HG03025 (cell line): Measurements from ENCODE around the gene IPPK.

Experiments used
- ATAC-seq: cut with Tn5 transposase; IDR thresholded peaks from one replicate; pipeline ENCODE4 v1.9.1; 2021; ENCODE audit warnings: mild to moderate bottlenecking, moderate library complexity; ENCODE audit not compliant: unreplicated experiment, low FRiP score

The IPPK gene

DNA sequence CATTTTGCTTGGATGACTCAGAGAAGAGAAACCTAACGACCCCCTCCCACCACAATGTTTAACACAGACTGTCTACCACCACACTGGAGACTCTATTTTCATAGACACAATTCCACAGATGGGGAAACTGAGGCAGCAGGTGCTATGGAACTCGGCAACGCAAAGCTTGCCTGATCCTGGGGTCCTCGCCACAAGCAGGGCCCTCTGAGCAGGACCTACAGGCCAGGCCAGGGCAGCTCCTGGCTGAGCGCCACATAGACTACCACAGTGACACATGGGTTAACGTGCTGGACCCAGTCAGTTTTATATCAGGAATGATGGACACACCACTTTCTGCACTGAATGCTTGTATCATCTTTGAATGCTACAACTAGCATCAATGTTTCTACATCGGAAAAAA lies 11.8 kb downstream of the IPPK start:
- ATAC-seq: no peak

GRCh38 chr9:92657296-92658094 lies 12.4 kb downstream of the IPPK start:
- no peak for ATAC-seq

- no peak for ATAC-seq
Observed at GRCh38 chr9:92656537-92656925, 13.4 kb downstream of the IPPK start.

DNA sequence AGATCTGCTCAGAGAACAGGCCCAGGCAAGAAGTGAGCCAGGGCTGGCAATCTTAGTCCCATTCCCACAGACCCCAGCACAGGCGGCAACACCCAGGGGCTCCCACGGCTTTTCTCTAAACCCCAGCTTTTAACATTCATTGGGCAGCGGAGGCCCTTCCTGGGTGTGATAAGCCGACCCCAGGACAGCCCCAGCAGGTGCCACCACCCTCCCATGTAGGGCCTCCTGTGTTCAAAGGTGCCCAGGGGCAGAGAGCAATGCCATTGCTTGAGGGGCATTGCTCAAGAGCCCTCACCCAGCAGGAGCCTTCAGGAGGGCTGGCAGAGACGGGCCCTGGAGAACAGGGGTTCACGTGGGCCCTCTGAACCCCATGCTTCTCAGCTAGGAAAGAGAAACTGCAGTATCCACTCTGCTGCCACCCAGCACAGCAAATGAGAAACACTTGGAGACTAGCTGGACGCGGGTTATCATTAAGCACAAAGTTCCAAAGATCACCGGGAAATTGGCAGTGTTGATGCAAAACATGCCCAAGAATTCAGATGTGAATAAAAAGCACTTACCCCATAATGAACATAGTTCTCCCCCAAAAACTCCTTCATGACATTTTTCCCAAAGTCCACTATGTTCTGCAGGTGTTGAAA lies 13.9 kb downstream of the IPPK start:
- ATAC-seq: no peak

DNA sequence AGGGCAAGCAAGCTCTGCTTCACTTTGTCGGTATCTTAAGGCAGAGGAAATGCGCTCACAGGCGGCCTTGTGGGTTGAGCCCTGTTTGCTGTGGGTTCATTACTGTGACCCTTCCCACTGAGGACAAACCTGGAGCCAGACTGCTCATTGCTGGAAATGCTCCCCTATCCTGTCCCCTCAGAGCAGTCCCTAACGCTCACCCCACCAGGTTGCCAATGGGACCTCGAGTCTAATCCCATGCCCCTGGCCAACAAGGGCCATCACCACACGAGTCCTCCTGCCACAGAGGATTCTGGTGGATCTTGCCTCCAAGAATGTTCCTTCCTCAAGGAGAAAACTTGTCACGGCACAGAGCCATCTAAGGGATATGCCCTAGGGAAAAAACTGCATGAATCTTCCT lies 14.6 kb downstream of the IPPK start:
- no peak for ATAC-seq

DNA sequence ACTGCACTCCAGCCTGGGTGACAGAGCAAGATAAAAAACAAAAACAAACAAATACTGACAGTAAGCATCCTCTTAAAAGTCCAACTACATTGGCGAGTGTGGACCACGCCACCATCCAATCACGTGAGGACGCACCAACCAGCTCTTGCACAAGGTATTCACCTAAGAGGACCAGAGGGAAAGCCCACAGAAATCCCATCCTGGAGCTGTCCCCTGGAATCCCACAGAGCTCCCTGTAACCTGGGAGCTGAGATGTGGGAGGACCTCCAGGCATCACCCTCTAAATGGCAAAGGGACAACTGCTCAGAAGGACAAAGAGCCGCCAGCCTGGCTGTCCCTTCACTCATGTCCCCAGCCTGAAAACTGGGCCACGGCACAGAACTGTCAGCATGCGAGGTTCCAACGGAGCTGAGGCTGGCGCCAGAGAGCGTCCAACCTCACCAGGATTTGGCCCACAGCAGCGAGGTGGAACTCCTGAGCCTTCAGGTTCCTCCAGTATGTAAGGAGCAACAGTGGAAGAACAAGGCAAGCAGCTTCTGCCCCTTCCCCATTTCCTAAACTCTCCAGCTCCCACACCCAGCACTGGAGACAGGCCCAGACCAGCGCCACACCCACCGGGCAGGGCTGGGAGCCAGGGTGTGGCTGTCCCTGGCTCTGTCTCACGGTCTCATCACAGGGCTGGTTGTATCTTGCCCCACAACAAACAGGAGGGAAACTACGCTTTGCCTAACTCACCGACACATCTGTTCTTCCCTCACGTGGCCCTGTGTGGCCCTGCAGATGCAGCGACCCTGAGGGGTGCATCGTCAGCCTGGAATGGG lies 15.2 kb downstream of the IPPK start:
- ATAC-seq: no peak

DNA sequence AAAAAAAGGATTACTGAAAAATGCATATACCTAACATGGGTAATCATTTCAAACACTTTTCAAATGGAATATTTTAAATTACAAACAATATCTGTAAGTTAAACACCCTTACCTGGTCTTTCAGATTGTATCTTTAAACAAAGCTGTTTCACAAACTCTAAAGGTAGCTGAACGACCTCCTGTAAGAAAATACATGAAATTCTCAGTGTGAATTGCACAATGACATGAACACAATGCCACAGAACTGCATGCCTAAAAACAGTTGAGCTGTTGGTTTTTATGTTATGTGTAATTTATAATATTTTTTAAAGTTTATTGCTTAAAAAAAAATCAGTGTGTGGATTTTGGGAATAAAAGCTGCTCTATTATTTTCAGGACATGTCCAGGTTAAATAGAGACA lies 17.5 kb downstream of the IPPK start:
- no peak for ATAC-seq

DNA sequence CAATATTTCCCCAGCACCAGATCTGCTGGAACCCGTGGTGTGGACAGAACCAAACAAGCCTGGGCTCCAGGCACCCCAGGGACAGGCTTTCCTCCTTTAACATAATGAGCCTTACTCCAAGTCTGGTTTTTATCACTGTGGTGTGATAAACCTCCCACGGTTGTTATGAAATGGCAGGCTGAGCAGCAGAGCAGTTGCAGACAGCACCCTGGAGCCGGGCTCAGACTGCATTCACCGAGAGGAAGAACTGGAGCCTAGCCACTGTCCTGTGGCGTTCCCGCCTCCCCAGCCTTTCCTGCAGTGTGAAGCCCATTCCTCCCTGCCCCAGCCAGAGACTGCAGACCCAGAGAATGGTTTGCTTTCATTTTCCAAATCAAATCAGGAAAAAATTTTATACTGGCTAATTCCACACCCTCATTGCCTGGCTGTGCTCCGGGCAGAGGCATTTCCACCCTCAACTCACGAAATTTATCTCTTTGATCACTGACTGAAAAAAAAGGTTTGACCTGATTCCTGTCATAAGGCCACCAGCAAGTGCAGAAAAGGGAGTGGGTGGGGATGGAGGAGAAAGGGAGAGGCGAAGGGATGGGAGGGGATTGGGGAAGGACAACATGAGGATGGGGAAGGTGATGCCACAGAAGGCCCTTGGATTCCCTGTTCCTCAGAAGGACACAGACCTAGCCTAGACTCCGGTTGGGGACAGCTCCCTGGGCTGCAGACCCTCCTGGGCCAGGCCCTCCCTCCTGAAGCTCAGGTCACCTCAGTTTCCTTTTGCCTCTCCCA lies 18.9 kb downstream of the IPPK start:
- ATAC-seq: no peak

GRCh38 chr9:92650296-92650695 lies 19.6 kb downstream of the IPPK start:
- no peak for ATAC-seq

DNA sequence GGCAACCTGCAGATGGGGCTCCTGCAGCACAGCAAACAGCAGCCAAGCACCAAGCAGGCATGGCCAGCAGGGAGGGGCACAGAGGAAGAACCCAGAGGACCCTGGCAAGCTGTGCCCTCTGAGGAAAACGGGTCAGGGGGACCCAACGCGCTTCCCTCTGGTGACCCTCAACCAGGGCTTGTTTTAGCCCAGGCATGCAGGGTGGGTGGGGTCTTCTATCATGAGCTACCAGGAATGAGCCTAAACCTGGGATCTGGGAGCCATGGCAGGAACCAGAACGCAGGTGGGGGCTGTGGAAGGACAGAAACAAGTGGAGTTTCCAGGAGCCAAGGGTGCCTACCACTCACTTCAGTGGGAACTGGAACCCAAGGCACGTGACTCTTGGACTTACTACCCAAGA lies 20.9 kb downstream of the IPPK start:
- ATAC-seq: no peak

DNA sequence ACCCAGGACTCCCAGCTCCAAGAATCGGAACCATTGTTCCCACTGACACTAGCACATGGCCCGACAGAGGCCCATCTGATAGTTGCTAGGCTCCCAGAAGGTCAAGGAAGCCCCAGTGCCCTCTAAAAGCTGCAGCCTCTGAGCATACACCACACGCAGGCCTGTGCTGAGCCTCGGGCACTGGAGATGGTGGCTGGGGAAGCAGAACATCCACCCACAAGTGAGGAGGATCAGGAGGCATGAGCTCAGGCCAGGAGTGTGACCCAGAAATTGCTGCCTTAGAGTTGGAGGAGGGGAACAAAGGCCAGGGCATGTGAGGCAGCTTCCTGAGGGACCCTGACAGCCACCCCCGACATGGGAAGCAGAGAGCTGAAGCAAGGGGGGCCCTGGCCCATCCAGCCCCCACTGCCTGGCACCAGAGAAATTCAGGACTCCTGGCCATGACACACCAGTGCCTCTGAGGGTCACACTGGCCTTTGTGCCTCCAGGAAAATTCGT lies 21.4 kb downstream of the IPPK start:
- no peak for ATAC-seq

GRCh38 chr9:92647671-92648473 lies 22.1 kb downstream of the IPPK start:
- no peak for ATAC-seq

DNA sequence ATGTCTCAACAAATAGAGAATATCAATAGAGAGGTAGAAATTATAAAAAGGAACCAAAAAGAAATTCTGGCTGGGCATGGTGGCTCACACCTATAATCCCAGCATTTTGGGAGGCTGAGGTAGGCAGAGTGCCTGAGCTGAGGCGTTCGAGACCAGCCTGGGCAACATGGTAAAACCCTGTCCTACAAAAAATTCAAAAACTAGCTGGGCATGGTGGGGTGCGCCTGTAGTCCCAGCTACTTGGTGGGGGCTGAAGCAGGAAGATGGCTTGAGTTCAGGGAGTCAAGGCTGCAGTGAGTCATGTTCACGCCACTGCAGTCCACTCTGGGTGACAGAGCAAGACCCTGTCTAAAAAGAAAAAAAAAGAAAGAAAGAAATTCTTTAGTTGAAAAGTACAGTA lies 24.9 kb downstream of the IPPK start:
- no peak for ATAC-seq

- ATAC-seq: no peak
Observed at GRCh38 chr9:92644278-92644677, 25.7 kb downstream of the IPPK start.

- no peak for ATAC-seq
Observed at GRCh38 chr9:92642564-92642963, 27.4 kb downstream of the IPPK start.

DNA sequence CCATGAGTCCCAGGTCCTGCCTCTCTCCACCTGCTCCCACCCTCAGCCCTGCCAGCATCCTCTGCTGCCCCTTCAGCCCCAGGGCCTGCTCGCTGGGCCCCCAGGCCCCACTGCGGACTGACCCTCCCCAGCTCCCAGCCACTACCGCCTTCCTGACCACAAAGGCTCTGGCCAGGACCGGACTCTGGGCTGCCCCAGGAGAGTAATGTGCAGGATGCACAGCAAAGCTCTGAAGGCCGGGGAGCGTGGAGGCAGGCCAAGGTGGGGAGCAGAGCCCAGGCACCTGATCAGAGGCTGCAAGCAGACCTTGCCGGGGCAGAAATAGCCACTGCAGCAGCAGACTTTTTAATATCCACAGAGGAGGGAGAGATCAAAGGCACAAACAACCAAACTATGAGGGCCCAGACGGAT lies 27.9 kb downstream of the IPPK start:
- ATAC-seq: no peak

GRCh38 chr9:92641092-92641809 lies 28.7 kb downstream of the IPPK start:
- ATAC-seq: no peak

DNA sequence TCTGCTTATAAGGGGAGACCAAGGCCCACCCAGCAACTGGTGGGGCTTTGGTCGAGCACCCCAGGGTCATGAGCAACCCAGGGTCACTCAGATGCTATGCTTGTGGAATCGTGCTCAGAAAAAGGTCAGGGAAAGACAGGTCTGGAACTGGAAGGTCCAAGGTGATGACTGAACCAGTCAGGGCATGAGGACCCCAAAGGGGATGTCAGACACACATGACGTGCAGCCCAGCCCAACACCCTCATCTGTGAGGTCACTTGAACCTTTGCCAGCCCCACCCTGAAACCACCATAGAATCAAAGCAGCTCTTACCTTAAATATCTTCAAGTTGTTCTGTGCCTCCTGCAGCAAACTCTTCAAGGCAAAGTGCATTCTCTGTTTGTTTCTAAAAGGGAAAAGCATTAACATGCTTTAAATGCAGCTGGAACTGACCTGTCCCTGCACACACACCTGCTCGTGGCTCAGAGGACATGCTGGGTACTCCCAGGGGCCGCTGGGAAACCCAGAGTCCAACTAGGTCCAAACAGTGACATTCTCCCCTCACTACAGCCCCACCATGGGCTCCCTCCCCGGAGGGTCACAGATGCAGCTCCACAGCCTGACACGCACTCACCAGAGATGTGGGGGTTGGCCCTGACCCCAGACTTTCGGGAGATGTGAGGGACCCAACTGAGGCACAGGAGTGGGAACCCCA lies 29.4 kb downstream of the IPPK start:
- ATAC-seq: no peak
